ENCODE results near the gene SASH3.

- TF ChIP-seq CTCF (IDR thresholded peaks at IDR 0.05; ENCODE audit: low read depth, low read length): no peak
- TF ChIP-seq EZH2phosphoT487 (IDR thresholded peaks at IDR 0.05; ENCODE audit: low read depth): no peak
Observed at GRCh38 chrX:129762448-129762847, 17.3 kb upstream of the SASH3 start.

Data from OCI-LY3 (cell line).